GM10847 (cell line): ENCODE measurements around the gene SKAP1.

Experiments
- POLR2A ChIP-seq: IDR thresholded peaks from 2 replicates; pipeline ENCODE4 v1.6.1; 2011; ENCODE audit not compliant: insufficient read length; ENCODE audit errors: extremely low read depth

The SKAP1 gene

DNA sequence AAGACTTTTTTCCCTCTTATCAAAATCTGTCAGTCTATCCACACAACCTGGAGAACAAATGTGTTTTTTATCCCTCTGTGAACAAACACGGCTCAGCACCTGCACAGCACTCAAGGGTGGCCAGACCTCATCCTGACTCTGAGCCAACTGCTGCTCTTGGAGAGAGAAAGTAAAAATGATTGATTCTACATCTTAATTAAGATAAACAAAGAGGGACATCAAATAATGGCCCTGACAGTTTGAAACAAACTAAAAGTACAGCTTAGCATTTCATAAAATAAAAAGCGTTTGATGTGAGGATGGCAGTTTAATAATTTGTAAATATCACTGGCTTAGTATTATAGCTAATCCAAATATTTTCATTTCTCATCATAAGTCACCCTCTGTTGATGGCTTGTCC lies 216.2 kb downstream of the SKAP1 start:
- TF ChIP-seq POLR2A: no peak

GRCh38 chr17:48211787-48212186 lies 218.2 kb downstream of the SKAP1 start:
- no peak for TF ChIP-seq POLR2A

GRCh38 chr17:48211011-48211410 lies 219.0 kb downstream of the SKAP1 start:
- TF ChIP-seq POLR2A: no peak

GRCh38 chr17:48209973-48210372 lies 220.0 kb downstream of the SKAP1 start:
- TF ChIP-seq POLR2A: no peak

DNA sequence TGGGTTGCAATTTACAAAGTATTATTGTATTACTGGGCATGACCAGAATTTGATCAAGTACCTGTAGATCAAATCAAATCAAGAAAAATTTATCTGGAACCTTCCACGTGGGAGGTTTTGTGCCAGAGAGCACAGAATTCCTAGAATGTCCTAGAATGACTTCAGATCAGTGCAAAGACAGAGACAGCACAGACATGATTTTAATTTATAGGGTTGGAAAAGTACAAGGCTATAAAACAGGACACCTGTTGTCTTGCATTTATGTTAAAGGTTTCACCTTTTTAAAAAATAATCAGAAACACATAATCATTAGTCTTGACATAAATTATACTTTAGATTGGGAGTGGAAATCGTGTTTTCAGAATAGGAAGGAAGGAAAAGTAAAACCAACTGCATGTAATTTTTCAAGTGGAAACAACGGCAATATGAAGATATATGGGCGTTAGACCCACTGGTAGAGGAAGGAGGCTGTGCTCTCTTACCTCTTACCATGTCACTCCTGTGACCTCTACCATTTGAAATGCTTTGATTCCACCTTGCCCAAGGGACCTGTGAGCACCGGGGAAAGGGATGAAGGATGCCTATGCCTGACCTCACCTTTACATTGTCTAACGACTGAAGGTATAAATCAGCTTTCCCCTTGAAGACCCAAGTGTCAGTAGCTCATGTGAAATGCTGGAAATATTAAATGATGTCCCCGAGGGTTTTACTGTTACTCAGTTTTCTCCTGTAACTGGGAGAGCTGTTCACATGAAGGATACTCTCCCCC lies 222.1 kb downstream of the SKAP1 start:
- TF ChIP-seq POLR2A: no peak

- TF ChIP-seq POLR2A: no peak
Measured at GRCh38 chr17:48202959-48203358, 227.1 kb downstream of the SKAP1 start.

DNA sequence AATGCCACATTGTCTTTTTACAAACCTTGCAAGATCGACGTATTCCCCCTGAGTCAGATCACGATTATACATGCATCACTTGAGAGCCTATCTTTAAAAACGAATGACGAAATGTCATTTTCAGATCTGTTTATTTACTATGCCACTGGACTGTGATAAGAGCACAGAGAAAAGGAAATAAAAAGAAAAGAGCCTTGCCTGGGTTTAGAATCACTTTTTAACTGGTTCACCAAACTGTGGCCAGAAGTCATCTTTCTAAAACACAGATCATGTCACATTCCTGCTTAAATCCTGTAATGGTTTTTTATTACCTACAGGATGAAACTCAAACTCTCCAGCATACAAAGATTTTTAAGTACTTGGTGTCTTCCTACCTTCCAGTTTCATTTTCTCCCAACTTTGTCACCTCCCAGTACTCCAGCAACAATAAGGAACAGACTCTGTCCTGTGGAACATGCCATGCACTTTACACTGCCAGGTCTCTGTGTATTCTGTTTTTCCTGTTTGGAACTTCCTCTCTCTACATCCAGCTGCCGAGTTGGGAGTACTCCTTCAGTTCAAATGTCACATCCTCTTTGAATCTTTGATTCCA lies 231.0 kb downstream of the SKAP1 start:
- TF ChIP-seq POLR2A: no peak

- no peak for TF ChIP-seq POLR2A
Measured at GRCh38 chr17:48195910-48196309, 234.1 kb downstream of the SKAP1 start.

- TF ChIP-seq POLR2A: no peak
Measured at GRCh38 chr17:48194097-48194550, 235.9 kb downstream of the SKAP1 start.

DNA sequence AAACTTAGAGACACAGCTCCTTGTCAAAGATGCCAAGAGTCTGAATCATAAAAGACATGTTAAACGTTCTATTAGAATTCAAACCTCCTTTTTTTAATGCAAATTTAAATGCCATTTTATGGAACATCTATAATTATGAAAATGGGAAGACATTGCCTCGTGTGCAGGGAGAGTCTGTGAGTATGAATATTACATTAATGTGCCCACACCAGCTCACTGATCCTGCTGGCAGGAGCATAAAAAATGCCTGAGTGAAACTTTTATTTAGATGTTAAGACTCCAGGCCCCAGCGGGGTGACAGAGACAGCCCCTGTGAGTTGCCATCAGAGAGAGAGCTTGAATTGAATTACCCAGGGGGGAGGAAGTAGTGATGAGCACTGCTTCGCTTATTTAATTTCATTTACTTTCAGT lies 237.7 kb downstream of the SKAP1 start:
- TF ChIP-seq POLR2A: no peak

DNA sequence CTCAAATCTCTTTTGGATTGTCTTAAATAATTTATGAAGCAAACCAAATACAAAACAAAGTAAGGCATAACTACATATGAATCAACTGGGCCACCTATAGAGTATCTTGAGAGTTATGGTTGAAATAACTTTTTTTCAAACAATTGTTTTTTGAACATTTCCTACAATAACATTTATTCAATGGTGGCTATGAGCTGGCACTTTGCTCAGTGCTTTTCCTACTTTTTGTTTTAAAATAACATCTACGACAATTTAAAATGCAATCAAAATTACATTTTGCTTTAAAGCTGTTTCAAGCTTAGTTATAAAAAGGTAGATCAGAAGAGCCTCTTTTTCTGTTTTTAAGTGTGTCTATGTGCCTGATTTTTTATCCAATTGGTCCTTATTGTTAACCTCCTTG lies 238.7 kb downstream of the SKAP1 start:
- TF ChIP-seq POLR2A: no peak

DNA sequence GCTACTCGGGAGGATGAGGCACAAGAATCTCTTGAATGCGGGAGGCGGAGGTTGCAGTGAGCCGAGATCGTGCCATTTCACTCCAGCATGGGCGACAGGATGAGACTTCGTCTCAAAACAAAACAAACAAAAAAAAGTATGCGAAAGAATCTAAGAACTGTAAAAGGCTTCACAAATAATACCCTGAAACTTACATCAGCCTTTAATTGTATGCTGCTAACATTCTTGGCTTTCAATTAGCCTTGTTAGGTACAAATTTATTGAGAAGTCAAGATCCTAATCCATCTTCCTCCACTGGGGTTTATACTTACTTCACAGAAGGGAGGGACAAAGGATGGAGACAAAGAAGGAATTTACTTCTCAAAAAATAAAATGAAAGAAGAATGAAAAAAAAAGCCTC lies 239.1 kb downstream of the SKAP1 start:
- TF ChIP-seq POLR2A: no peak

- TF ChIP-seq POLR2A: no peak
Measured at GRCh38 chr17:48187872-48188608, 242.0 kb downstream of the SKAP1 start.

DNA sequence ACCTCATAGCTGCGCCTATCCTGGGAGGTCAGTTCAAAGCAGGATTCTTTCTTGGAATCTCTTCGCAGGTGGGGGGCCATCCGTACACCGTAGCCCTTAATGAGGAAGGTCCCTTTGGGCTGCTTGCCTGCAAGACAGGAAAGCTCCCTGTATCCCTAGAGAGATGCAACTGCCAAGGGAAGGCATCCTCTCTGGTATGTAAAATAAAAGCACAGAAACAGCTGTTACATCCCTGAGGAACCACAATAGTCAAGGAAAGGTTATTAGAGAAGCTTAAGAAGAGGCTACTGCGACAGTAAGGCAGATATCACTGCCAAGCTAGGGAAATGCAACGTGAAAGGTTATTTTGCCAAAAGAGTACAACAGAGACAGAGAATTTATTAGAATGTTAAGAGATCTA lies 245.3 kb downstream of the SKAP1 start:
- no peak for TF ChIP-seq POLR2A

DNA sequence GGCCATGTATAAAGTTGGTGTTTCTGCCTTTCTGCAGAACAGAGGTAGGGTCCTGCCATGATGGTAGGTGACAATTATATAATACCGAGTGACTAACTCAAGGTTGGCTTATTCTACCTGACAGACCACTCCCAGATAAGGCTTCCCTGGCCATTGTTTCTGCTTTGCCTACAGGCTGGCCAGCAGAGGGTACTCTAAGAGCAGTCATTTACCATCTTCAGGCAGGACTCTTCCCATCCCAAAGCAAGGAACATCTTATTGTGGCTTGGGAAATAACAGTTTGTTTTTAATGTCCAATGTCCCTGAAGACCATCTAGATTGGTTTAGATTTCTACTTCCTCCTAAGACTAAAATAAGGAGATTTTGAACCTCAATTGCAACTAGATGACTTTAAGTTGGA lies 248.4 kb downstream of the SKAP1 start:
- no peak for TF ChIP-seq POLR2A
